D721Med (cell line): ENCODE results near the gene C15orf62.

ENCODE experiments used
- DNase-seq: peaks from one replicate; pipeline ENCODE4 v3.0.0; 2011; ENCODE audit warnings: low spot score; ENCODE audit not compliant: insufficient read length
- FAIRE-seq: peaks from 2 replicates; lab custom pipeline; 2011; peaks lifted over from hg19 to GRCh38; lab: Jason Lieb, UNC
- TF ChIP-seq, protein P1 (sequence below): IDR thresholded peaks from 2 replicates; pipeline ENCODE4 v1.5.1; 2012; ENCODE audit warnings: mild to moderate bottlenecking, control low read depth; ENCODE audit not compliant: insufficient read depth; ENCODE audit errors: missing control alignments

Gene C15orf62

DNA sequence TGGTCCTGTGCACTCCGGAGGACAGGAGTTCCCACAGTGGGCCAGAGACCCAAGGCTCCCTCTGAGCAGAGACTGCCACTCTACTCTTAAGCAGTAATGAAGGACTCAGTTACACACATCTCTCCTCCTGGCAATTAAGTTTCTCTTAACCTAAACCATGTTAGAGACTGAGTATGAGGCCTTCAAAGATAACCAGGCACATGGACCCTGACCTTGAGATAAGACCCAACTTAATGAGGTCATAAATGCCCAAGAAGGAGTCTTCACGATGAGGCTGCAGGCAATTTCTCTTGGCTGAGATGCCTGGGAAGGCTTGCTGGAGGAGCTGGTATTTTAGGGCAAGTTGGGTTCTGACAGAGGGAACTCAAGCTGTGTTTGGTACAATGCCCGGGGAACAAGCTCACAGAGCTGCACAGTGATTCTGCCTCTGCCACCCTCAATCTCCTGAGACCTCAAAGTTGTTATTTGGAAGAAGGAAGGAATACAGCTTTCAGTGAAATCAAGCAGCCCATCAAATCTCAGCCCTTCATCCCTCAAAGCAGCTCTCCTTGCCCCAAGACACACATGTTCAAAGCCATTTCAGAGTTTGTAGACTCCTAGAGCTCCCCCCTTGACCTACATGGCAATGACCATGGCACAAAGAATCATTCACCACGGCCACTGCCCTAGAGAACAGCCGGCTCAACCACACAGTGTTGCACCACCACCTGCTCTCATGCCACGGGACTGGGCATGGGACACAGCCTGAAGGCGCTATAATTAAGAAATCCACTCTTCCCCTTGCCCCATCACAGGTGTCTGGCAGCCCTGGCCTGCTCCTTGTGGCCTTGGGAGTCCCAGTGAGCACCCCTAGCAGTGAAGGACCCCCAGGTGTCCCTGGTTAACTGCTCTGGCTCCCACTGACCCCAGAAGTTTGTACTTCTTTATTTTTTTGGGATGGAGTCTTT, 21.8 kb upstream of the C15orf62 start:
- TF ChIP-seq, protein P1, sequence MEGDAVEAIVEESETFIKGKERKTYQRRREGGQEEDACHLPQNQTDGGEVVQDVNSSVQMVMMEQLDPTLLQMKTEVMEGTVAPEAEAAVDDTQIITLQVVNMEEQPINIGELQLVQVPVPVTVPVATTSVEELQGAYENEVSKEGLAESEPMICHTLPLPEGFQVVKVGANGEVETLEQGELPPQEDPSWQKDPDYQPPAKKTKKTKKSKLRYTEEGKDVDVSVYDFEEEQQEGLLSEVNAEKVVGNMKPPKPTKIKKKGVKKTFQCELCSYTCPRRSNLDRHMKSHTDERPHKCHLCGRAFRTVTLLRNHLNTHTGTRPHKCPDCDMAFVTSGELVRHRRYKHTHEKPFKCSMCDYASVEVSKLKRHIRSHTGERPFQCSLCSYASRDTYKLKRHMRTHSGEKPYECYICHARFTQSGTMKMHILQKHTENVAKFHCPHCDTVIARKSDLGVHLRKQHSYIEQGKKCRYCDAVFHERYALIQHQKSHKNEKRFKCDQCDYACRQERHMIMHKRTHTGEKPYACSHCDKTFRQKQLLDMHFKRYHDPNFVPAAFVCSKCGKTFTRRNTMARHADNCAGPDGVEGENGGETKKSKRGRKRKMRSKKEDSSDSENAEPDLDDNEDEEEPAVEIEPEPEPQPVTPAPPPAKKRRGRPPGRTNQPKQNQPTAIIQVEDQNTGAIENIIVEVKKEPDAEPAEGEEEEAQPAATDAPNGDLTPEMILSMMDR = no peak
- DNase-seq (no peak), FAIRE-seq (no peak)

DNA sequence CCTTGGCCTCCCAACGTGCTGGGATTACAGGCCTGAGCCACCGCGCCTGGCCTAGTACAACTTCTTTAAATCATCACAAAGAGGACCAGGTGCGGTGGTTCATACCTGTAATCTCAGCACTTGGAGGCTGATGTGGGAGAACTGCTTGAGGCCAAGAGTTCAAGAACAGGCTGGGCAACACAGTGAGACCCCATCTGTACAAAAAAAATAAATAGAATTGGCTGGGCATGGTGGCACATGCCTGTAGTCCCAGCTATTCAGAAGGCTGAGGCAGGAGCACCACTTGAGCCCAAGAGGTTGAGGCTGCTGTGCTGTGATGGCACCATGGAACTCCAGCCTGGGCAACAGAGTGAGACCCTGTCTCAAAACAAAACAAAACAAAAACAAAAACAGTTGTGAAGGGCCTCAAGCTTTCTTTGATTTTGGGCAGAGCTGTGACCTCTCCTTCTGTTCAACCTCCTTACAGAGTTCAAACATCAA, 20.6 kb upstream of the C15orf62 start:
- TF ChIP-seq, protein P1 = no peak
- DNase-seq = no peak
- no peak for FAIRE-seq

DNA sequence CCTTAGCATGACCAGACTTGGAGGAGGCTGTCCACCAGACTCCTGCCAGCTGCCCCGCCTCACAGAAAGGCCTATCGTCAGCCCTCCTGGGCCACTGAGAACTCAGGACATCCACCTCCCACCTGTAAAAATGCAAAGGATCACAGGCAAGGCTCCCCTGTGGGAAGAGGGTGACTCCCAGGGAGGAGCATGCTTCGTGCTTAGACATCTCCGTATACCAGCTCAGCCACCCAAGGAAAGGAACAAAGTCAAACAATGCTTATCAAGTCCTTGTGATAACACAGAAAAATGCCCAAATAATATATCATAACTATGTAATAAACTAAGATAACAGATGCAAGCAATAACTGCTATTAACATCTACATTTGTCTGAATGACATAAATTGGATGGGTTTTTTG, 18.9 kb upstream of the C15orf62 start:
- DNase-seq = no peak
- no peak for FAIRE-seq
- TF ChIP-seq, protein P1 = no peak

DNA sequence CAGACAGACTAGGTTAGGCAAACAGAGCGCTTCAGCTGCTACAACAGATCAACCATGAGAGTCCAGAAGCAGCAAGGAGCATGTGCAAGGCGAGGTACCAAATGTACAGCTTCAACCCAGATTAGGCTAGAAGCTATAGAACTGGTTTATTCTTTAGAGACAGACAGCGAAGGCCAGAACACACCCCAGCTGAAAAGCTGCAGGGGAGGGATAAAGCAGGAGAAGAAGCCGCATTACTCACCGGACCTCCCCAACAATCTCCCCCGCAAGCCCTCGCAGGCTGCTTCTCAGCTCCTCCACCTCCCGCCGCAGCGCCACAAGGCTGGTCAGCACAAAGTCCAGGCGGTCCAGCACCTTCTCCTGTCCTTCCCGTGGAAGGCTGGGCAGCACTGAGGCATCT, 18.0 kb upstream of the C15orf62 start:
- DNase-seq = no peak
- no peak for FAIRE-seq

DNA sequence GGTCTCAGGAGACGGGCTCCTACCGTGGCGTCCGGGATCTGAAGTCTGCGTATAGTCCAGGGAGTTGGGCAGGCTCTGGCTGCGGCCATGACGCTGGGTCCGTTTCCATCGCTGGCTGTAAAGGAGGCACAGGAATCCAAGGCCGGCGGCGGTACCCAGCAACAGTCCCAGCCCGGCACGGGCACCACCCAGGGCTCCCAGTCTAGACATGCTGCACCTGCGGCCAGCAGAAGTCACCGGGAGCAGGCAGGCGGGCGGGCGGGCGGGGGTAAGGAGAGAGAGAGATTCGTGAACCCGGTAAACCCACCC, 15.3 kb upstream of the C15orf62 start:
- DNase-seq = no peak
- FAIRE-seq = no peak
- TF ChIP-seq, protein P1 = no peak

More for the DNA sequence above, 18.0 kb upstream of the C15orf62 start:
- TF ChIP-seq, protein P1 = no peak

DNA sequence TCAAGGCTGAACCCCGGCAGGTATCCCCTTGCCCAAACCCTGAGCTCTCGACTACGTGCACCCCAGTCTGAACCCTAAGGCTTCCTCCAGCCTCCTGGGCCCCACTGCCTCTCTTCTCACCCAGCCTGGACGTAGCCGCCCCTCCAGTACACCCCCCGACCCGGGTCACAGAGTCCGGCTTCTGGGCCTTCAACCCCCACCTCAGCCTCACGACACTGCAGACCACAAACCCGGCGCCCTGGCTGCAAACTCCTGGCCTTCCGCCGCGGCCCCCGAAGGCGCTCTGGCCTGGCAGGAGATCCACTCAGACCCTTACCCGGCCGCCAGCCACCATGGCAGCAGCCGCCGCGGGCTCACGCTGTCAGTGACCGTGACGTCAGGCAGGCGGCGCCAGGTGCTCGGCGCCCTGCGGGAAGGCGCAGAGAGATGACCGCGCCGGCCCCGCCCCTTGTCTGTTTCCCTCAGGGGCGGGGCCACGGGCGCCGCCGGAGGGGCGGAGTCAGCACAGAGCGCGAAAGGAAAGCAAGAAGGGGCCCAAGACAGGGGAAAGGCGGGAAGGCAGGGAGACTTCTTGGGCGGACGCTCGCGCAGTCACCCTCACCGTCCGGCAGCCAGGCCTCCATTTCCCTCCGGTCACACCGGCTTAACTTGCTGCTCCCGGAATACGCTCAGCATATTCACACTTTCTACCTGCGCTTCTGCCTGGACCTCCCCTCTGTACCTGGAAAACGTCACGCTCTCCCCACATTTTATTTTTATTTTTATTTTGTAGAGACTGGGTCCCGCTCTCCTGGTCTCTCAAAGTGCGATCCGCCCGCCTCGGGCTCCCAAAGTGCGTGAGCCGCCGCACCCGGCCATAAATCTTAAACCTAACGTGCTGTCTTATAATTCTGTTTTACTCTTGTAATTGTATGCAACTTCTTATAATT, 14.6 kb upstream of the C15orf62 start, which contains the start of gene RMDN3:
Gene RMDN3 (minus strand): TSS at position 372 of the 929 bp plus-strand sequence. CDS start 471 bp downstream, outside the sequence.
- DNase-seq (peak; percentile 72), FAIRE-seq (no peak)

More for the DNA sequence above, 14.6 kb upstream of the C15orf62 start, which contains the start of gene RMDN3:
- TF ChIP-seq, protein P1 = no peak
